Cardiac muscle cell (in vitro differentiated cells and primary cell): ENCODE results near the gene NEU4. TPM values are rescaled to one million over a fixed set of nuclear protein-coding genes. Genes with fewer than 3 reads are reported as not detected.

ENCODE experiments used
- DNase-seq, 2 donors: peaks; one replicate each; pipeline versions ENCODE4 v3.0.0 to v3.0.0-alpha.2; 2010 to 2017; ENCODE audit warnings: low read depth in 1 of 2, low spot score in 1 of 2
- H3K27ac ChIP-seq: fragments of 200-600 bp; sonication (generic); 2 replicates; pipeline ENCODE4 v1.5.1; 2016
- H3K27me3 ChIP-seq: fragments of 200-600 bp; sonication (generic); 2 replicates; pipeline ENCODE4 v1.6.0; 2016; ENCODE audit warnings: control low read depth
- H3K36me3 ChIP-seq: fragments of 200-600 bp; sonication (generic); 2 replicates; pipeline ENCODE4 v1.5.1; 2016; ENCODE audit warnings: control low read depth
- H3K4me1 ChIP-seq: fragments of 200-600 bp; sonication (generic); 2 replicates; pipeline ENCODE4 v1.8.1; 2017; ENCODE audit warnings: low read depth, mild to moderate bottlenecking, mixed run types
- H3K4me3 ChIP-seq: fragments of 200-600 bp; sonication (generic); 2 replicates; pipeline ENCODE4 v1.5.1; 2016; ENCODE audit warnings: mild to moderate bottlenecking
- H3K9me3 ChIP-seq: fragments of 200-600 bp; sonication (generic); 2 replicates; pipeline ENCODE4 v1.5.1; 2017; ENCODE audit warnings: low read depth, mild to moderate bottlenecking, control low read depth
- polyA plus RNA-seq: library from polyadenylated mRNA; unstranded; fragments of >200 nt; fragmentation: Nextera tagmentation; extraction: Ambion mirVana; gene quantifications from 2 replicates; pipeline ENCODE4 v1.2.1, GENCODE V29; 2016
- total RNA-seq: library from RNA; depleted of rRNA; stranded (reverse); fragments of >200 nt; gene quantifications from 2 replicates; pipeline ENCODE4 v1.2.3, GENCODE V29; 2016
- TF ChIP-seq, protein P1 (sequence below): IDR thresholded peaks from 2 replicates; pipeline ENCODE4 v1.5.1; 2012; ENCODE audit warnings: low read depth, mild to moderate bottlenecking, low read length

The NEU4 gene
- total and polyA plus RNA-seq, 2 experiments from 2014 or later: 0.13 to 1.8 TPM

- H3K27ac ChIP-seq: no peak overlapping the region
- no peaks in the 10 kb centered on the region for H3K9me3 ChIP-seq
- TF ChIP-seq, protein P1, sequence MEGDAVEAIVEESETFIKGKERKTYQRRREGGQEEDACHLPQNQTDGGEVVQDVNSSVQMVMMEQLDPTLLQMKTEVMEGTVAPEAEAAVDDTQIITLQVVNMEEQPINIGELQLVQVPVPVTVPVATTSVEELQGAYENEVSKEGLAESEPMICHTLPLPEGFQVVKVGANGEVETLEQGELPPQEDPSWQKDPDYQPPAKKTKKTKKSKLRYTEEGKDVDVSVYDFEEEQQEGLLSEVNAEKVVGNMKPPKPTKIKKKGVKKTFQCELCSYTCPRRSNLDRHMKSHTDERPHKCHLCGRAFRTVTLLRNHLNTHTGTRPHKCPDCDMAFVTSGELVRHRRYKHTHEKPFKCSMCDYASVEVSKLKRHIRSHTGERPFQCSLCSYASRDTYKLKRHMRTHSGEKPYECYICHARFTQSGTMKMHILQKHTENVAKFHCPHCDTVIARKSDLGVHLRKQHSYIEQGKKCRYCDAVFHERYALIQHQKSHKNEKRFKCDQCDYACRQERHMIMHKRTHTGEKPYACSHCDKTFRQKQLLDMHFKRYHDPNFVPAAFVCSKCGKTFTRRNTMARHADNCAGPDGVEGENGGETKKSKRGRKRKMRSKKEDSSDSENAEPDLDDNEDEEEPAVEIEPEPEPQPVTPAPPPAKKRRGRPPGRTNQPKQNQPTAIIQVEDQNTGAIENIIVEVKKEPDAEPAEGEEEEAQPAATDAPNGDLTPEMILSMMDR: no peak
- H3K4me3 ChIP-seq: no peak overlapping the region
- DNase-seq: no peak
- no peaks in the 10 kb centered on the region for H3K27me3 ChIP-seq
- no peaks in the 10 kb centered on the region for H3K4me1 ChIP-seq
- no peaks in the 10 kb centered on the region for H3K36me3 ChIP-seq
Measured at GRCh38 chr2:241857572-241858121, 48.7 kb downstream of the NEU4 start.

- H3K27me3 ChIP-seq: no peaks in the 10 kb centered on the region
- H3K36me3 ChIP-seq: no peaks in the 10 kb centered on the region
- TF ChIP-seq, protein P1: no peak
- no peak within 1 kb of the TSS for H3K27ac ChIP-seq
- DNase-seq: peak in 1 of 2 donors; percentile 24
- no peak within 1 kb of the TSS for H3K4me3 ChIP-seq
- no peaks in the 10 kb centered on the region for H3K9me3 ChIP-seq
- no peaks in the 10 kb centered on the region for H3K4me1 ChIP-seq
Measured at GRCh38 chr2:241858206-241859016, 49.4 kb downstream of the NEU4 start, which contains the start of gene PDCD1. PDCD1 (minus strand) TSS chr2:241858894; CDS start chr2:241858838, 56 bp downstream.

GRCh38 chr2:241859017-241859435, 50.0 kb downstream of the NEU4 start:
- TF ChIP-seq, protein P1: no peak
- Histone ChIP-seq H3K4me1 (no peaks in the 10 kb centered on the region), H3K9me3 (no peaks in the 10 kb centered on the region), H3K27me3 (no peaks in the 10 kb centered on the region), H3K4me3 (no peak overlapping the region), H3K36me3 (no peaks in the 10 kb centered on the region), H3K27ac (no peak overlapping the region)
- no peak for DNase-seq

GRCh38 chr2:241859436-241860183, 50.6 kb downstream of the NEU4 start:
- H3K36me3 ChIP-seq: no peaks in the 10 kb centered on the region
- H3K4me1 ChIP-seq: no peaks in the 10 kb centered on the region
- TF ChIP-seq, protein P1: peak; percentile 44
- peak in 1 of 2 donors; percentile 57 for DNase-seq
- H3K9me3 ChIP-seq: no peaks in the 10 kb centered on the region
- no peak overlapping the region for H3K27ac ChIP-seq
- no peak overlapping the region for H3K4me3 ChIP-seq
- no peaks in the 10 kb centered on the region for H3K27me3 ChIP-seq

- no peak for DNase-seq
- Histone ChIP-seq H3K27ac (no peak overlapping the region), H3K27me3 (no peaks in the 10 kb centered on the region)
Measured at GRCh38 chr2:241860184-241861078, 51.4 kb downstream of the NEU4 start.

More at GRCh38 chr2:241860184-241861078, 51.4 kb downstream of the NEU4 start:
- Histone ChIP-seq H3K4me1 (no peaks in the 10 kb centered on the region), H3K9me3 (no peaks in the 10 kb centered on the region), H3K4me3 (no peak overlapping the region), H3K36me3 (no peaks in the 10 kb centered on the region)
- TF ChIP-seq, protein P1: no peak
